ENCODE measurements around the gene IL10RB. TPM values are rescaled to one million over a fixed set of nuclear protein-coding genes. Genes with fewer than 3 reads are reported as not detected.

Gene IL10RB
- polyA plus RNA-seq, 1 donor (not counting 4 experiments of a cell fraction or from before 2014, with no cell fraction given): 19.6 TPM

DNA sequence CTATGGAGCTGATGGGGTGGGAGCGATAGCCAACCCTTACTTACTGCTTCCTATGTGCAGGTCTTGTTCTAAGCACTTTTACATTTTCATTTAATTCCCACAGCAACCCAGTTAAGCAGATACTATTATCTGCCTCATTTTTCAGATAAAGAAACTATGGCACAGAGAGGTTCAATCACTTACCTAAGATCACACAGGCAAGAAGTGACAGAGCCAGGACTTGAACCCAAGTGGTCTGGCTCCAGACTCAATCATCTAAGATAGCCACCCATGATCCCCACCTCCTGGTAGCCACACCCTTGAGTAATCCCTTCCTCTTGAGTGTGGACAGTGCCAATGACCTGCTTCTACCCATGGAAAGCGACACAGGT is 35.5 kb downstream of the IL10RB start:
- H3K27ac ChIP-seq (ENCODE audit: control insufficient read depth, insufficient read depth, low read length): no peak overlapping the region
- no peak for FAIRE-seq
- peak overlapping the region; percentile 34 for H2AFZ ChIP-seq (ENCODE audit: control insufficient read depth, low read length)

DNA sequence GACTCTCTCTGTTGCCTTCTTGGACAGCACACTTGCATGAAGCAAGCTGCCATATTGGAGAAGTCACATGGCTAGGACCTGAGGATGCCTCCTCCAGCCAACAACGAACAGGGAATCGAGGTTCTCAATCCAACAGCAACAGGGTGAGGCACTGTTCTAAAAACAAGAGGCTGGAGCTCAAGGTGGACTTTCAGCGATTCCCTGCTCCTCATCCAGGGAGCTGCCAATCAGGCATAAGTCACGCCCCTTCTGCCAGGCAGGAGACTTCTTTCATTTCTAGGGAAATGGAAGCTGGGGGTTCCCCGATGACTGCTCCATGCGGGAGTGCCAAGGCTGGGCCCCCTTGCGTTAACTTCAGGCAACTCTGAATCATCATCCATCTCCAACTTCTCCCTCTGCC is 35.9 kb downstream of the IL10RB start:
- Histone ChIP-seq H3K9ac (ENCODE audit: control insufficient read depth, extremely low read depth, insufficient read depth, low read length) (no peak overlapping the region), H3K27me3 (ENCODE audit: control insufficient read depth, extremely low read depth, insufficient read depth, low read length) (no peaks in the 10 kb centered on the region), H3K36me3 (ENCODE audit: control insufficient read depth in 2 of 2, extremely low read depth in 1 of 2, insufficient read depth in 2 of 2, low read length in 2 of 2) (no peaks in the 10 kb centered on the region), H3K9me3 (ENCODE audit: control insufficient read depth, low read depth, low read length) (no peaks in the 10 kb centered on the region), H3K4me1 (ENCODE audit: control insufficient read depth, extremely low read depth, insufficient read depth, low read length) (peaks cover 30% of the 10 kb centered on the region), H3K79me2 (ENCODE audit: control insufficient read depth, insufficient read depth, low read length) (no peaks in the 10 kb centered on the region), H3K4me2 (ENCODE audit: control insufficient read depth, extremely low read depth, insufficient read depth, low read depth, low read length) (no peak overlapping the region), H3K27ac (ENCODE audit: control insufficient read depth, insufficient read depth, low read length) (no peak overlapping the region), H3K9me1 (ENCODE audit: control insufficient read depth, extremely low read depth, insufficient read depth, low read length) (no peaks in the 10 kb centered on the region), H2AFZ (ENCODE audit: control insufficient read depth, low read length) (peak overlapping the region; percentile 29), H3K4me3 (ENCODE audit: control insufficient read depth in 2 of 3, extremely low read depth in 1 of 3, insufficient read depth in 2 of 3, low read depth in 1 of 3, low read length in 3 of 3) (no peak overlapping the region), H4K20me1 (ENCODE audit: control insufficient read depth, extremely low read depth, insufficient read depth, low read length) (no peaks in the 10 kb centered on the region)
- TF ChIP-seq, protein P1, sequence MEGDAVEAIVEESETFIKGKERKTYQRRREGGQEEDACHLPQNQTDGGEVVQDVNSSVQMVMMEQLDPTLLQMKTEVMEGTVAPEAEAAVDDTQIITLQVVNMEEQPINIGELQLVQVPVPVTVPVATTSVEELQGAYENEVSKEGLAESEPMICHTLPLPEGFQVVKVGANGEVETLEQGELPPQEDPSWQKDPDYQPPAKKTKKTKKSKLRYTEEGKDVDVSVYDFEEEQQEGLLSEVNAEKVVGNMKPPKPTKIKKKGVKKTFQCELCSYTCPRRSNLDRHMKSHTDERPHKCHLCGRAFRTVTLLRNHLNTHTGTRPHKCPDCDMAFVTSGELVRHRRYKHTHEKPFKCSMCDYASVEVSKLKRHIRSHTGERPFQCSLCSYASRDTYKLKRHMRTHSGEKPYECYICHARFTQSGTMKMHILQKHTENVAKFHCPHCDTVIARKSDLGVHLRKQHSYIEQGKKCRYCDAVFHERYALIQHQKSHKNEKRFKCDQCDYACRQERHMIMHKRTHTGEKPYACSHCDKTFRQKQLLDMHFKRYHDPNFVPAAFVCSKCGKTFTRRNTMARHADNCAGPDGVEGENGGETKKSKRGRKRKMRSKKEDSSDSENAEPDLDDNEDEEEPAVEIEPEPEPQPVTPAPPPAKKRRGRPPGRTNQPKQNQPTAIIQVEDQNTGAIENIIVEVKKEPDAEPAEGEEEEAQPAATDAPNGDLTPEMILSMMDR (optimal IDR thresholded peaks at IDR 0.05 in 1 of 3, IDR thresholded peaks at IDR 0.05 in 1 of 3, conservative IDR thresholded peaks at IDR 0.05 in 1 of 3; ENCODE audit: extremely low read depth in 1 of 3, insufficient read depth in 2 of 3, low read length in 3 of 3): peak in 2 of 3 experiments; percentile 20 to 31
- no peak for TF ChIP-seq EZH2 (IDR thresholded peaks at IDR 0.05; ENCODE audit: low read length)
- no peak for FAIRE-seq
- dilution Hi-C loops (cut with MboI; ENCODE audit: extremely low pct_ligation_motif_present, low sequenced_read_pairs): no loop called here
- no peak for DNase-seq (ENCODE audit: low read depth, low spot score)

More for the DNA sequence above, 35.5 kb downstream of the IL10RB start:
- Histone ChIP-seq H3K4me2 (ENCODE audit: control insufficient read depth, extremely low read depth, insufficient read depth, low read depth, low read length) (no peak overlapping the region), H3K4me3 (ENCODE audit: control insufficient read depth in 2 of 3, extremely low read depth in 1 of 3, insufficient read depth in 2 of 3, low read depth in 1 of 3, low read length in 3 of 3) (no peak overlapping the region), H3K27me3 (ENCODE audit: control insufficient read depth, extremely low read depth, insufficient read depth, low read length) (no peaks in the 10 kb centered on the region), H3K9me3 (ENCODE audit: control insufficient read depth, low read depth, low read length) (no peaks in the 10 kb centered on the region), H3K36me3 (ENCODE audit: control insufficient read depth in 2 of 2, extremely low read depth in 1 of 2, insufficient read depth in 2 of 2, low read length in 2 of 2) (no peaks in the 10 kb centered on the region), H4K20me1 (ENCODE audit: control insufficient read depth, extremely low read depth, insufficient read depth, low read length) (no peaks in the 10 kb centered on the region), H3K79me2 (ENCODE audit: control insufficient read depth, insufficient read depth, low read length) (no peaks in the 10 kb centered on the region), H3K9me1 (ENCODE audit: control insufficient read depth, extremely low read depth, insufficient read depth, low read length) (no peaks in the 10 kb centered on the region), H3K9ac (ENCODE audit: control insufficient read depth, extremely low read depth, insufficient read depth, low read length) (no peak overlapping the region), H3K4me1 (ENCODE audit: control insufficient read depth, extremely low read depth, insufficient read depth, low read length) (peaks cover 31% of the 10 kb centered on the region)
- no peak for DNase-seq (ENCODE audit: low read depth, low spot score)
- dilution Hi-C loops (cut with MboI; ENCODE audit: extremely low pct_ligation_motif_present, low sequenced_read_pairs): no loop called here
- no peak for TF ChIP-seq EZH2 (IDR thresholded peaks at IDR 0.05; ENCODE audit: low read length)
- TF ChIP-seq, protein P1 (optimal IDR thresholded peaks at IDR 0.05 in 1 of 3, IDR thresholded peaks at IDR 0.05 in 1 of 3, conservative IDR thresholded peaks at IDR 0.05 in 1 of 3; ENCODE audit: extremely low read depth in 1 of 3, insufficient read depth in 2 of 3, low read length in 3 of 3): no peak
